Epithelial cell of esophagus (primary cell): ENCODE data around the gene LRP1.
A peak's percentile ranks its signal among the peaks of the same experiment; 100 is the strongest.

ENCODE experiments used
- DNase-seq: peaks from one replicate; pipeline ENCODE4 v3.0.0; 2010; ENCODE audit warnings: low read depth
- H3K4me3 ChIP-seq: 2 replicates; pipeline ENCODE4 v1.5.1; 2011; ENCODE audit warnings: mild to moderate bottlenecking, low read length, control low read depth
- CTCF ChIP-seq: IDR thresholded peaks from 2 replicates; pipeline ENCODE4 v1.5.1; 2011; ENCODE audit warnings: low read depth, mild to moderate bottlenecking, low read length, control low read depth, inconsistent platforms; ENCODE audit not compliant: insufficient read depth; ENCODE audit errors: missing control alignments

The LRP1 gene

GRCh38 chr12:57107456-57108155, 20.7 kb upstream of the LRP1 start:
- TF ChIP-seq CTCF: no peak
- no peak for DNase-seq
- no peak overlapping the region for H3K4me3 ChIP-seq

DNA sequence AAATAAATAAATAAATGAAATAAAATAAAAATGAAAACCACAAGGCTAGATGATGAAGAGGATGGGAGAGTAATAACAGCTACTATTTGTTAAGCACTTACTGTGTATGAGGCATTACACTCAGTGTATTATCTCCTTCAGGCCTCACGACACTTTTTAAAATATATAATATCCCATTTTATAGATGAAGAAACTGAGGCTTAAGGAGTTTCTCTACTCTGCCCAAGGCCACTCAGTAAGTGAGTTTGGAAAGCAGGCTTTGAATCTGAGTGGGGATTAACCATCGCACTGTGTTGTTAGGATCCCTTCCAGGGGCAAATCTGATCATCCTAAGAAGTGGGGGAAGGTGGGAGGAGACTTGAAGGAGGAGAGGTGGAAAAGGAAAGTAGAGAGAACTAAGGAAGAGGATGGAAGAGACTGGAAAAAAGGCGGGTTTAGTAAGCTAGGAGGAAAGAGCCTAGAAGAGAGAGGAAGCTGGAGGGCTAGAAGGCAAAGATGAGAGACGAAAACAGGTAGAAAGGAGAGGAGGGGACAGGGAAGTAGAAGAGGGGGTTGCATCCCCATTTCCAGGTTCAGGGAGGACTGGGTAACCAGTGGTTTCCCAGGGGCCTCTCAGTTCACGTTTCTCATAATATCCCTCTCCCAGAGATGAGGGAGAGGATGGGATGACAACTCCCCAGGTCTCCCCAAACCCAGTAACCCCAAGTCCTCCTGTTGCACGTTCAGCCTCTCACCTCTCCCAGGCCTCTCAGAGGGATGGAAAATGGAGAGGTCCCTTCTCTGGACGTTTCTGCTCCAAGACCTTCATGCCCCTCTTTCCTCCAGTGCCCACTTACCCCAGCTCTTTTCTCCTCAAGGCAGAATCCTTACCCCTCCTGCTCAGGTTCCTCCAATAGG, 18.8 kb upstream of the LRP1 start:
- peak overlapping the region; percentile 97 for H3K4me3 ChIP-seq
- DNase-seq: no peak
- no peak for TF ChIP-seq CTCF

DNA sequence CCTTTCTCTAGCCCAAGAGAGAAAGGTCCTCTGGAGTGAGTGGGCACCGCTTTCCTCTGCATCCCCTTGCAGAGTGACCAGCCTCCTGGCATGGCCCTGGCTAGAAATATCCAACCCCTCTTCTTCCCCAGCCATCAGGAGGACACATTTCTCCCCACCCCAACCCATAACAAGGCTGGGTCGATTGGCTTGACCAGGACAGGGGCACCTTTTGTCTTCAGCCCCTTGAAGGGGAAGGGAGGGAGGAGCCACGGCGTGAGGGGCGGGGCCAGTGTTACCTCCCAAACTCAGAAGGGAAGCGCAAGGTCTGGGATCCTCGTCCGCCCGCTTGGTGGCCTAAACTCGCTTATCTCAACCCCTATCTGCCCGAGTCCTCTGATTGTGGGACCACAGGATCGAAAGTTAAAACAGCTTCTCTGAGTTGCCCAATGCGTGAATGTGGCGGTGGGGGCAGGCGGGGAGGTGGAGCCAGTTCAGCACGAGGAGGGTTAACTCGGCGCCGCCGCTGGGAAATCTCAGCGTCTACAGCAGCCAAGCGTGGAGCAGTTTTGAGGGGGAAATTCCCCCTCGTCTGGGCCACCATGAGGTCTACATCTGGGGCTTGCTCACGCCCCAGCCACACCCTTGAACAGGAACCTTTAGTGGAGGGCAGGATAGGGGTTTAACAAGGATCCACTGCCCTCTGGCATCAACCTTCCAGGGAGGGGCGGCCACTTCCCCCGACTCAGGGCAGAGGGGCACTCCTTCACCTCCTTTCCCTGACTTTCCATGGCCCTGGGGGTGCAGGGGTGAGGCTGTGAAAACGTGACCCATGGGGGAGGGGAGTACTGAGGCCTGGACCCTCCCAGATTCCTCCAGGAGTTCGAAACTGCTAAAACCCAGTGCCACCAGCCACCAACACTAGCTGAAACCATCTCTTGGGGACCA, 17.9 kb upstream of the LRP1 start:
- DNase-seq: peak; percentile 44
- peak; percentile 11 for TF ChIP-seq CTCF
- peak overlapping the region; percentile 97 for H3K4me3 ChIP-seq

DNA sequence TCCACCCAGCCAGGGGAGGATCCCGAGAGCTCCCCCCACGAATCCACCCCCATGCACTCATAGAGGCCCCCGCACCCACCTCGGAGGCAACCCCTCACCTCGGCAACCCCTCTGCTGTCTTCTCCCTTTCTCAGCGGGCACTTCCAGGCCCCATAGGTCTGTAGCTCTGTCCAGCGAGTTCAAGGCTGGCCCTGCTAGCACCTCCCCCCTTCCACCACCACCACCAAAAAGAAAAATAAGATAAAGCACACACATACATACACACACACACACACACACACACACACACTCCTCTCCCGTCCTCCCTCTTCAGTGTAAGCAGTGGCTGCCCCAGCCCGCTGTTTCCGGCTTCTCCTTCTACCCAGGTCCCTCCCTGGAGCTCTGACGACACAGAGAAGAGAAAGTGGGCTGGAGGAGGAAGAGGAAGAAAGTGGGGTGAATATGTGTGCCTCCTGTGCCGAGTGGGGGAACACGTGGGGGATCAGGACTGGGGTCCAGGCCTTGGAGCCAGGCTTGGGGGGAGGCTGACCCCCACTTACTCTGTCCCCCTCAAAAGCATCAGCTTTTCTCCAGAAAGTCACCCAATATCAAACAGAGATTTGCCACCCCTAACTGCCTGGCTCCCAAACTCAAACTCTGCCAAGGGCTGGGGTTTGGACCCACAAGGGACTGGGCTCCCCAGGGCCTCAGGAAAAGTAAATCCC, 17.1 kb upstream of the LRP1 start, which contains the start of gene STAT6:
STAT6 (minus strand) TSS at position 332 of the 704 bp plus-strand sequence. CDS start 3,084 bp downstream, outside the sequence.
- DNase-seq: peak; percentile 86
- TF ChIP-seq CTCF: no peak
- H3K4me3 ChIP-seq: peak within 1 kb of the TSS; percentile 97

DNA sequence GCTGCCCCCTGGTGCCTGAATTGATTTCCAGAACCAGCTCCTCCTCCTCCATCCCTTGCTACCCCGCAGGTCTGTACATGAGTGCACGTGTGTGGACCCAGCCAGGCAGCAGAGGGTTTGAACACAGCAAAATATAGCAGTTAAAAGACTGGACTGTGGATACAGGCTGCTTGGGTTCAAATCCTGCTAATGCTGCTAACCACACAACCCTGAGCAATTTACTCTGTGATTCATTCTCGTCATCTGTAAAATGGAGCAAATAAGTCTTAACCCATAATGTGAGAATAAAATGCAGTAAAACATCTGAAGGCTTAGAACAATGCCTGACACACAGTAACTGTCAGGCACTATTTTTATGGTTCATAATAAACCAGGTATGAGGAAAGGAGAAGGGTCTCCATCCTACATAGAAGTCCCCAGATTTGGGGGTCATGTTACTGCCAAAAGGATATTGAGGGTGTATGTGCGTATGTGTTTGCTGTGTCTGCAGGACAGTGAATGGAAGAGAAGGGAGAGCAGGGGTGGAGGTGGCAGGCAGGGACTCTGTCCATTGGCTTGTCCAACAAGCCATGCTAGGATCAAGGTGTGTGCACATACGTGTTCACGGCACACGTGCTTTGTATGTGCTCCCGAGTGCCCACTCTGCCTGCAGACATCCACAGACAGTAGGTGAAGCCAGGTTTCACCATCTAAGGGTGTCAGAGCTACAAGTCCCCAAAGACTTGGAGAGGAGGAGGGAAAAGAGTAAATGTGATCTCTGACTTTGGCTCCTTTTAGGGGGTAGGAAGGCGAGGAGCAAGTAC, 15.6 kb upstream of the LRP1 start:
- TF ChIP-seq CTCF: peak; percentile 77
- H3K4me3 ChIP-seq: no peak overlapping the region
- no peak for DNase-seq
